ENCODE results near the gene SYCP1.
"Not testable (repeated sequence)": the region's sequence is repeated elsewhere in the genome, so short reads cannot be mapped to it uniquely, and the experiment has no call there.

Gene SYCP1

DNA sequence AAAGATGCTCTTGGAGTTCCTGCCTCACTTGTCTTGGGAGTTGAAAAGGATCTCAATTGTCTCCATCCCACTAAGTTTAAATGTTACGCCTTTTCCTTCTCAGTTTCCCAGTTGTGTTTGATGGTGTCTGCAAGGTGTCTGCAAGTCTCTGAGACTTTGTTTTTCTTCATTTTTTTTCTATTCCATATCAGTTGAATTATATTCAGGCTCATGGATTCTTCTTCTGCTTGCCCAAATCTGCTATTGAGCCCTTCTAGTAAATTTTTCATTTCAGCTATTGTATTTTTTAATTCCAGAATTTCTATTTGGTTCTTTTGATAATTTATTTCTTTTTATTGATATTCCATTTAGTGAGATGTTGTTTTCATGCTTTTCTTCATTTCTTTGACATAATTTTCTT is 127.6 kb downstream of the SYCP1 start:
- Histone ChIP-seq H3K4me1 (ENCODE audit: control insufficient read depth, insufficient read depth, low read length) (no peaks in the 10 kb centered on the region), H3K4me3 (ENCODE audit: low read length) (no peak overlapping the region), H3K9me3 (ENCODE audit: control insufficient read depth, low read length) (no peaks in the 10 kb centered on the region), H3K27me3 (ENCODE audit: control insufficient read depth, insufficient read depth, low read length) (no peaks in the 10 kb centered on the region), H3K36me3 (ENCODE audit: control insufficient read depth, insufficient read depth, low read length) (no peaks in the 10 kb centered on the region), H3K9ac (ENCODE audit: low read length) (no peak overlapping the region)

DNA sequence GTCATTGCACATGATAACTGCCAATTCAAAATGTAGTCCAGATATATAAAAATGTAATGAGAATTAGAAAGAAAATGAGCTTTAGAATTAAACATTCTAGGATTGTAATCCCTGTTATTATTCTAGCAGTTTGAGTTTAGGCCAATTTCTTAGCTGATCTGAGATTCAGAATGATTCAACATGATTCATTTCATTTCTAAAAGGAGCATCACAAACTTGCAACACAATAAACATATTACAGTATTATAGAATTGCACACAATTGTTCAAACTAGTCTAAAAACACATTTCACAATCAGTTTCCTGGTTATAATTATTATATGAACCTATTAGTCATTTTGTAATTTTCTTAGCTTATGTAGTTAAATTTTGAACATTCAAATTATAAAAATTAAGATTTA is 131.6 kb downstream of the SYCP1 start:
- no peak overlapping the region for H3K9ac ChIP-seq (ENCODE audit: low read length)
- H3K36me3 ChIP-seq (ENCODE audit: control insufficient read depth, insufficient read depth, low read length): no peaks in the 10 kb centered on the region
- no peaks in the 10 kb centered on the region for H3K9me3 ChIP-seq (ENCODE audit: control insufficient read depth, low read length)
- H3K27me3 ChIP-seq (ENCODE audit: control insufficient read depth, insufficient read depth, low read length): no peaks in the 10 kb centered on the region
- no peak overlapping the region for H3K4me3 ChIP-seq (ENCODE audit: low read length)
- H3K4me1 ChIP-seq (ENCODE audit: control insufficient read depth, insufficient read depth, low read length): no peaks in the 10 kb centered on the region

DNA sequence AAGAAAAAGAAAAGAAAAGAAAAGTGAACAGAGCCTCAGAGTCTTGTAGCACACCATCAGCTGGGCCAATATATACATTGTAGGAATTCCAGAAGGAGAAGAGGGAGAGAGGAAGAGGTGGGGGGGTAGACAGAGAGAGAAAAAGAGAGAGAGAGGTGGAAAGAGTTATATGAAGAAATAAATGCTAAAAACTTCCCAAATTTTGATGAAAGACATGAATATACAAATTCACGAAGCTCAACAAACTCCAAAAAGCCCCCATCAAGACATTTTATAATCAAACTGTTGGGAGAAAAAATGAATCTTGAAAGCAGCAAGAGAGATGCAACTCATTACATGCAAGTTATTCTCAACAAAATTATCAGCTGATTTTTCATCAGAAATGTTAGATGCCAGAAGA is 133.4 kb downstream of the SYCP1 start:
- no peaks in the 10 kb centered on the region for H3K27me3 ChIP-seq (ENCODE audit: control insufficient read depth, insufficient read depth, low read length)
- no peak overlapping the region for H3K9ac ChIP-seq (ENCODE audit: low read length)
- H3K4me3 ChIP-seq (ENCODE audit: low read length): no peak overlapping the region
- no peaks in the 10 kb centered on the region for H3K4me1 ChIP-seq (ENCODE audit: control insufficient read depth, insufficient read depth, low read length)
- no peaks in the 10 kb centered on the region for H3K36me3 ChIP-seq (ENCODE audit: control insufficient read depth, insufficient read depth, low read length)
- no peaks in the 10 kb centered on the region for H3K9me3 ChIP-seq (ENCODE audit: control insufficient read depth, low read length)

DNA sequence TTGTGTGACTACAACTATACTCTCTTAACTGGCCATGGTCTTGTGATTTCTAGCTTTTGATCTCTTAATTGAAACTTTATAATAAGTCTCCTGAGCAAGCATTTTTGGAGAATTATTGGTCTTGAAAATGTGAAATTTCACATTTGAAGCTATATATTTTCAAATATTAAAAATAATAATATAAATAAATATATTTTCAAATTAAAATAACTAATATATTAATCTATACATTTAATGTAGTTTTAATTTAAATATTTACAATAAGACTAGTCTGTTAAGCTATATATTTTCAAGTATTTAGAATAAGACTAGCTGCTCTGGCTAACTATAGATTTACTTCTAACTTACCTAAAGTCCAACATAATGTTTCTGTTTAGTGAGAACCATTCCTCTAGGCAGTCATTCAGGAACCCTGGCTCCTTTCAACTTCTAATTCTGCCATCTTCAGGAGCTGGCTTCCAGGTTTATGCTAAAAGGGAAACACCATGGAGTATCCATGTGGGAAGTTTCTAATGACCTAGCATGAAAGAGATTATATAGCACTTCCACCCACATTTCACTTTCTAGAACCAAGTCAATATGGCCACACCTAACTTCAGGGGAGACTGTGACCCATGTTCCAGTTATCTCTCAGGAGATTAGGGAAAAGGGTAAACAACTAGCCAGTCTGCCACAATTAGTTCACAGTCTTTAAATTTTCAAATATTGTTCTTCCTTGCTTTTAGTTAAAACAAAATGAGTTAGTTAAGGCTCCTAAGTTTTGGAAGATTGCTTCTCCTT is 143.0 kb downstream of the SYCP1 start:
- H3K4me3 ChIP-seq (ENCODE audit: low read length): no peak overlapping the region
- no peaks in the 10 kb centered on the region for H3K27me3 ChIP-seq (ENCODE audit: control insufficient read depth, insufficient read depth, low read length)
- peaks cover 14% of the 10 kb centered on the region for H3K4me1 ChIP-seq (ENCODE audit: control insufficient read depth, insufficient read depth, low read length)
- H3K9ac ChIP-seq (ENCODE audit: low read length): no peak overlapping the region
- H3K9me3 ChIP-seq (ENCODE audit: control insufficient read depth, low read length): no peaks in the 10 kb centered on the region
- H3K36me3 ChIP-seq (ENCODE audit: control insufficient read depth, insufficient read depth, low read length): no peaks in the 10 kb centered on the region

DNA sequence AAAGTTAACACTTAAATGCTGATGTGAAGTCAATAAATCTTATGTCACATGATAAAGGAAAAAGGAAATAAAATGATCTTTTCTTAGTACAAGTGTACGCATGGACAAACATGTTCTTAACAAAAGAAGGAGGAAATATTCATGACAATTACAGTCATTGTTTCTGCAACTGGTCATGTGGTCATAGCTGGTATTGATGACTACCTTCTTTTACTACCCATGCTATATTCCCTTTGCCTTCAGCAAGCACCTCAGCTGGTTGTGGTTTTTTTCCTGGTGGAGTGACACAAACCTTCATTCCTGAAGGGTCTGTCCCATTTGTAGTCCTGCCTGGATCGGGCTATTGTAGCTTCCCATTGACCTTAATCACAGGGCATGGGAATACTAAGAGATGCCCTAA is 151.5 kb downstream of the SYCP1 start:
- Histone ChIP-seq H3K9ac (ENCODE audit: low read length) (no peak overlapping the region), H3K4me3 (ENCODE audit: low read length) (no peak overlapping the region), H3K36me3 (ENCODE audit: control insufficient read depth, insufficient read depth, low read length) (no peaks in the 10 kb centered on the region), H3K9me3 (ENCODE audit: control insufficient read depth, low read length) (no peaks in the 10 kb centered on the region), H3K27me3 (ENCODE audit: control insufficient read depth, insufficient read depth, low read length) (no peaks in the 10 kb centered on the region), H3K4me1 (ENCODE audit: control insufficient read depth, insufficient read depth, low read length) (no peaks in the 10 kb centered on the region)

DNA sequence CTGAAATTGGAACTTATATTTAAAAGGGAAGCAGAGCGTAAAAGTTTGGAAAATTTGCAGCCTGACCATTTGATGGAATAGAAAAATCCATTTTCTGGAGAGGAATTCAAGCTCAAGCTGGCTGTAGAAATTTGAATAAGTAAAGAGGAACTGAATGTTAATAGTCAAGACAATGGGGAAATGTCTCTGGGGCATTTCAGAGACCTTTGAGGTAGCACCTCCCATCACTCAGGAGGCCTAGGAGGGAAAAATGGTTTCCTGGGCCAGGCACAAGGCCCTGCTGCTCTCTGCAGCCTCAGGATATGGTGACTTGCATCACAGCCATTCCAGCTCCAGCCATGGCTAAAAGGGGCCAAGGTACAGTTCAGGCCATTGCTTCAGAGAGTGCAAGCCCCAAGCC is 157.3 kb downstream of the SYCP1 start:
- no peaks in the 10 kb centered on the region for H3K4me1 ChIP-seq (ENCODE audit: control insufficient read depth, insufficient read depth, low read length)
- no peaks in the 10 kb centered on the region for H3K27me3 ChIP-seq (ENCODE audit: control insufficient read depth, insufficient read depth, low read length)
- H3K36me3 ChIP-seq (ENCODE audit: control insufficient read depth, insufficient read depth, low read length): no peaks in the 10 kb centered on the region
- no peak overlapping the region for H3K9ac ChIP-seq (ENCODE audit: low read length)
- no peak overlapping the region for H3K4me3 ChIP-seq (ENCODE audit: low read length)
- H3K9me3 ChIP-seq (ENCODE audit: control insufficient read depth, low read length): no peaks in the 10 kb centered on the region

DNA sequence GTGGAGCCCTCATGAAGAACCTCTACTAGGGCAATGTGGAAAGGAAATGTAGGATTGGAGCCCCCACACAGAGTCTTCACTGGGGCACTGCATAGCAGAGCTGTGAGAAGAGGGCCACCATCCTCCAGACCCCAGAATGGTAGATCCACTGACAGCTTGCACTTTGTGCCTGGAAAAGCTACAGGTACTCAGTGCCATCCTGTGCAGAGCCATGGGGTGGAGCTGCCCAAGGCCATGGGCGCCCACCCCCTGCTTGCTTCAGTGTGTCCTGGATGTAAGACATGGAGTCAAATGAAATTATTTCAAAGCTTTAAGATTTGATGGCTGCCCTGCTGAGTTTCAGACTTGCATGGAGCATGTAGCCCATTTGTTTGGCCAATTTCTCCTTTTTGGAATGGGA is 157.8 kb downstream of the SYCP1 start:
- H3K4me3 ChIP-seq (ENCODE audit: low read length): no peak overlapping the region
- no peaks in the 10 kb centered on the region for H3K9me3 ChIP-seq (ENCODE audit: control insufficient read depth, low read length)
- no peak overlapping the region for H3K9ac ChIP-seq (ENCODE audit: low read length)
- H3K4me1 ChIP-seq (ENCODE audit: control insufficient read depth, insufficient read depth, low read length): no peaks in the 10 kb centered on the region
- no peaks in the 10 kb centered on the region for H3K36me3 ChIP-seq (ENCODE audit: control insufficient read depth, insufficient read depth, low read length)
- no peaks in the 10 kb centered on the region for H3K27me3 ChIP-seq (ENCODE audit: control insufficient read depth, insufficient read depth, low read length)

DNA sequence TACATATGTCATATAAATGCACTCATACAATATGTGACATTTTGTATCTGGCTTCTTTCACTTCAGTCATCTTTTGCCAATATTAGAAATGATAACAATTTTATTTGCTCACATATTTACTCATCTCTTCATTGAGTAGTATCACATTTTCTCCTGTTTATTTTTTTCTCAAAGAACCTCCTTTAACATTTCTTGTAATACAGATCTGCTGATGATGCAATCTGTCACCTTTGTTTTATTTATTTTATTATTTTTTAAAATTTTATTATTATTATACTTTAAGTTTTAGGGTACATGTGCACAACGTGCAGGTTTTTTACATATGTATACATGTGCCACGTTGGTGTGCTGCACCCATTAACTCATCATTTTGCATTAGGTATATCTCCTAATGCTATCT is 159.1 kb downstream of the SYCP1 start:
- no peaks in the 10 kb centered on the region for H3K36me3 ChIP-seq (ENCODE audit: control insufficient read depth, insufficient read depth, low read length)
- H3K9me3 ChIP-seq (ENCODE audit: control insufficient read depth, low read length): no peaks in the 10 kb centered on the region
- no peaks in the 10 kb centered on the region for H3K4me1 ChIP-seq (ENCODE audit: control insufficient read depth, insufficient read depth, low read length)
- H3K9ac ChIP-seq (ENCODE audit: low read length): no peak overlapping the region
- no peaks in the 10 kb centered on the region for H3K27me3 ChIP-seq (ENCODE audit: control insufficient read depth, insufficient read depth, low read length)
- no peak overlapping the region for H3K4me3 ChIP-seq (ENCODE audit: low read length)

DNA sequence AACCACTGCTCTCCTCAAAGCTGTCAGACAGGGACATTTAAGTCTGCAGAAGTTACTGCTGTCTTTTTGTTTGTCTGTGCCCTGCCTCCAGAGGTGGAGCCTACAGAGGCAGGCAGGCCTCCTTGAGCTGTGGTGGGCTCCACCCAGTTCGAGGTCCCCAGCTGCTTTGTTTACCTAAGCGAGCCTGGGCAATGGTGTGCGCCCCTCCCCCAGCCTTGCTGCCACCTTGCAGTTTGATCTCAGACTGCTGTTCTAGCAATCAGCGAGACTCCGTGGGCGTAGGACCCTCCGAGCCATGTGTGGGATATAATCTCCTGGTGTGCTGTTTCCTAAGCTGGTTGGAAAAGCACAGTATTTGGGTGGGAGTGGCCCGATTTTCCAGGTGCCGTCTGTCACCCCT is 164.9 kb downstream of the SYCP1 start:
- H3K9me3 ChIP-seq (ENCODE audit: control insufficient read depth, low read length); H3K9ac ChIP-seq (ENCODE audit: low read length); H3K36me3 ChIP-seq (ENCODE audit: control insufficient read depth, insufficient read depth, low read length); H3K4me1 ChIP-seq (ENCODE audit: control insufficient read depth, insufficient read depth, low read length); H3K4me3 ChIP-seq (ENCODE audit: low read length); H3K27me3 ChIP-seq (ENCODE audit: control insufficient read depth, insufficient read depth, low read length): not testable (repeated sequence)

DNA sequence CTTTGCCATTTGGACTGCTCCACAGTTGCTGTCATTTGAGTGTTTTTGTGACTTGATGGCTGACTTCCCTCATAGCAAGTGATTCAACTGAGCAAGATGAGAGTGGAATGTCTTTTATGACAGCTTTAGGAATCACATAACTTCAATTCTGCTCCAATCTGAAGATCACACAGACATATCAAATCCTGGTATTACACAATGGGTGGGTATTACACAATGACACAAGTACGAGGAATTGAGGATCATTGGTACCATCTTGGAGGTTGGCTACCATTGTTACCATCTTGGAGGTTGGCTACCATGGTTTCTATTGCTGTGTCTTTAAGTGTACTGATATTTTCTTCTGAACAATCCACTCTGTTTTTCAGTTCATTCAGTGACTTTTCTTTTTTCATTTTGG is 166.5 kb downstream of the SYCP1 start:
- Histone ChIP-seq H3K36me3 (ENCODE audit: control insufficient read depth, insufficient read depth, low read length) (no peaks in the 10 kb centered on the region), H3K9me3 (ENCODE audit: control insufficient read depth, low read length) (no peaks in the 10 kb centered on the region), H3K4me1 (ENCODE audit: control insufficient read depth, insufficient read depth, low read length) (no peaks in the 10 kb centered on the region), H3K27me3 (ENCODE audit: control insufficient read depth, insufficient read depth, low read length) (no peaks in the 10 kb centered on the region), H3K4me3 (ENCODE audit: low read length) (no peak overlapping the region), H3K9ac (ENCODE audit: low read length) (no peak overlapping the region)

DNA sequence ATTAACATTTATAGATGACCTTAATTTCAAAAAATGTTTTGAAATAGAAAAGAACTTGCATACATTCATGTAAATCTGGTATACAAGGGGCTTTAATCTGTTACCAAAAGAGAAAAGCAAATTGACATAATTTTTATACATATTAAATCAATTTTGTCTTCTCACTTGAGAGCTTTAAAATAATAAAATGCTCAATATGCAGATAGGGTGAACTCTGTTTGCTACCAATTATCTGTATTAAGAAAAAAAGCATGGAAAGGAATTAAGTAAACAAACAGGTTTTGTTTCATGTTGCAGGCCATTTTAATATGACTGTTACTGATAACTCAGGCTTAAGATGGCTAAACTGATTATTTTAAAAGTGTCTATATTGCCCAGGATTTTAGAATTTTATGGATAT is 168.9 kb downstream of the SYCP1 start:
- H3K4me3 ChIP-seq (ENCODE audit: low read length): no peak overlapping the region
- H3K36me3 ChIP-seq (ENCODE audit: control insufficient read depth, insufficient read depth, low read length): no peaks in the 10 kb centered on the region
- H3K9me3 ChIP-seq (ENCODE audit: control insufficient read depth, low read length): no peaks in the 10 kb centered on the region
- H3K9ac ChIP-seq (ENCODE audit: low read length): no peak overlapping the region
- H3K27me3 ChIP-seq (ENCODE audit: control insufficient read depth, insufficient read depth, low read length): no peaks in the 10 kb centered on the region
- H3K4me1 ChIP-seq (ENCODE audit: control insufficient read depth, insufficient read depth, low read length): no peaks in the 10 kb centered on the region

DNA sequence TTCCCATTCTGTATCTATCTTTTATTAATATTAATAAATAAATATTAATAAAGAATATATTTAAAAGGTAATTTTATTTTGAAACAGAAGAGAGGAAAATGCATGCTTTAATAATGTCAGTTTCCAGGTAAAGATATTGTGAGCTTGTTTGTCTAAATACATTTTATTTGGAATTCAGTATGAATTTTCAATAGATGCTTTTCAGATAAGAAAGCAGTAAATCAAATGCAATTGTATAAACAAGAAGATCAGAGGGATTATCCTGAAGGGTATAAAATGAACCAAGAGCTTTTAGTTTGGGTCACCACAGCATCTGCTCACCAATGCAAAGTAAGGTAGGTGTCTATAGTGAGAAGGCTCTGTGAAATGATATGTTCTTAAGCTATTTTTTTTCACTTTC is 174.9 kb downstream of the SYCP1 start, which contains the start of gene TSHB:
TSHB (plus strand) TSS at position 301 of the 400 bp plus-strand sequence. CDS start 3,537 bp downstream, outside the sequence.
- Histone ChIP-seq H3K4me1 (ENCODE audit: control insufficient read depth, insufficient read depth, low read length) (no peaks in the 10 kb centered on the region), H3K36me3 (ENCODE audit: control insufficient read depth, insufficient read depth, low read length) (no peaks in the 10 kb centered on the region), H3K9ac (ENCODE audit: low read length) (no peak within 1 kb of the TSS), H3K4me3 (ENCODE audit: low read length) (no peak within 1 kb of the TSS), H3K9me3 (ENCODE audit: control insufficient read depth, low read length) (no peaks in the 10 kb centered on the region), H3K27me3 (ENCODE audit: control insufficient read depth, insufficient read depth, low read length) (no peaks in the 10 kb centered on the region)

DNA sequence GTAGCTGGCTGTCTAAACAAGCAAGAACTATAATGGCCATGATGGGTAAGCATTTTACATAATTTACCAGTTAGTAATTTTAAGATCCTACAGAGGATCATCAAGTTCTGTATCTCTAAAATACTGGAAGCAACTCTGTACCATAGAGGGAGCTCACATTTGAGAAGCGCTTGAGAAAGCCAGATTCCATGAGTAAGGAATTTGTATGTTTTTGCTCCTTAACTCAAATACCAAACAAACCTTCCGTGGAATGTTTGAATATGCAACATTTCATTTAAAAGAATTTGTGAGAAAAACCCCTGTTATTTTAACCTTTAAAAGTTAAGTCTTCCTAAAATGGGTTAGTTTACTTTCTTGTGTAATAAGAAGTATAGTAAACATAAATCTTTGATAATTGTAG is 176.9 kb downstream of the SYCP1 start:
- H3K9ac ChIP-seq (ENCODE audit: low read length): no peak overlapping the region
- no peaks in the 10 kb centered on the region for H3K9me3 ChIP-seq (ENCODE audit: control insufficient read depth, low read length)
- no peaks in the 10 kb centered on the region for H3K27me3 ChIP-seq (ENCODE audit: control insufficient read depth, insufficient read depth, low read length)
- H3K4me3 ChIP-seq (ENCODE audit: low read length): no peak overlapping the region
- H3K4me1 ChIP-seq (ENCODE audit: control insufficient read depth, insufficient read depth, low read length): no peaks in the 10 kb centered on the region
- H3K36me3 ChIP-seq (ENCODE audit: control insufficient read depth, insufficient read depth, low read length): no peaks in the 10 kb centered on the region
